ENCODE data around the gene ANKRD34B.
A peak's percentile ranks its signal among the peaks of the same experiment; 100 is the strongest.

ANKRD34B gene

DNA sequence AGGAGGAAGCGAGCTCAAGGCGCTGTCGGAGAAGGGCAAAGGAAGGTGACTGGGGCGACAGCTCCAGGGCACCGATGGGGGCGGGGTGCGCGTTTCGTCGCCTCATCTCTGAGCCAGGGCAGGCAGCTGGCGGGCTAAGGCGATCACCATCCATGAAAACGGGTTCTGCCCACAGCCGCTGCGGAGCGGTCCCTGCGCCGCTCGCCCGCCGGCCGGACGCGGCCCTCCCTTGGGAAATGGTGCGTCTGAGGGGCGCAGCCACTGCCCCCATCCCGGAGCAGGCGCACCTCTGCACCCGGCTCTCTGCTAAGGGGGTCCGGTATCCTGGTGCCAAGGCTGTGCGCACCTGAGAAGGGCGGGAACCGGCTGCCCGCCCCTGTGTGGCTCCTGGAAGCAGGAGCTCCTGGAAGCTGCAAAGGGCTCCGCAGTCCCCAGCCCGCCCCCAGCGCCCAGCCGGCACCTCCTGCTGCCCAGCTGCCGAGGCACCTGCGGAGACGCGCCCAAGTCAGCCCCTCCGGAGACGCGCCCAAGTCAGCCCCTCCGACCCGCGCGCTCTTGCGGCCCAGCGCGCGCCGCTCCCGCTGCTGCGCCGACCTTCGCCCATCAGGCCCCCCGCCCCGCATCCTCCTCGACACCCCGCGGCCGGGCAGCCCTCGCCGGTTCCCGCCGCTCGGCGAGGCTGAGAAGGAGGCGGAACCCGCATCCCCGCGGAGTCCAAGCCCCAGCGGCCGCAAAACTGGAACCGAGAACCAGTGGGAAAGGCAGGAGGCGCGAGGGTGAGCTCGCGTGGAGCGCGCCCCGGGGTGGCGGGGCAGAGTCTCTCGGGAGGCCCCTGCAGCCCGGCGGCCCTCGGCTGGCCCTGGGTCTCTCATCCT is 757 bp downstream of the ANKRD34B start:
- DNase-seq, result no peak

DNA sequence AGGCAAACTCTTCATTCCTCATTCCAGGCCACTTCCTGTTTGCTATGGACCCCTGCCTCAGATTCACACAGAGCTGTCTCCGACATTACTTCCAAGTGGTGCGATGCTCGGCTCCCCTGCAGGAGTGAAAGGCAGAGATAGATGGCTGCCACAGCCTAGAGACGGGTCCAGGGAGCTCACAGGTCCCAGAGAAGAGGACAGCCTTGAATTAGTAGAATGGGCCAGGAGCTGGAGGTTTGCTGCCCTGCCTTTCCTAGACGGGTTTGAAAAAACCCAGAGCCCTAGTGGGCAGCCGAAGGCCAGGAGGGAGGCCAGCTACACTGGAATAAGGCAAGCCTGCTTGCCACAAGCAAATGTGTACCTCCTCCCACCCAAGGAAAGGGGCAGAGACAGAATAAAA is 1.8 kb downstream of the ANKRD34B start:
- DNase-seq, result no peak

DNA sequence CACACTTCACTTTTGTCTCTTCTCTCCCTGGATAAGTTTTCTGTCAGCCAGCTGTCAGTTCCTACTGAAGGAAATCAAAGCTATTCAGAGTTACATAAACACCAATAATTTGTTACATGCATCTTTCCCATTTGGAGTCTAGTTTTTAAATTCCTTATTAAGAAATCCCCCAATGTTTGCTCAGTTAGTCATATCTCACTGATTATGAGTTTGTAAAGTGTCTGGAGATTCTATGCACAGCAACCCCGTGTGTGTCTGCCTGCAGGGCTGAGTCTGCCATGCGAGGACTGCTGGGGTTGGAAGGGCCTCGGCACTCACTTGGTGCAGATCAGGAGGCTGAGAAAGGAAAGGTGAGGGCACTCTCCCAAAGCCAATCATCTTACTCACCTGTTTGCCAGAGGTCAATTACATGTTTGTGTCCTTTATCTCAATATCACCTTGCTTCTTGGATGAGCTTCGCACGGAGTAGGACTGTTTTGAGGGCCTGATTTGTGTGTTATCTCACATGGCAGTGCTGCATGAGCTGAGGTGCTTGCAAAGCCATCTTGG is 3.3 kb downstream of the ANKRD34B start:
- DNase-seq, result no peak

DNA sequence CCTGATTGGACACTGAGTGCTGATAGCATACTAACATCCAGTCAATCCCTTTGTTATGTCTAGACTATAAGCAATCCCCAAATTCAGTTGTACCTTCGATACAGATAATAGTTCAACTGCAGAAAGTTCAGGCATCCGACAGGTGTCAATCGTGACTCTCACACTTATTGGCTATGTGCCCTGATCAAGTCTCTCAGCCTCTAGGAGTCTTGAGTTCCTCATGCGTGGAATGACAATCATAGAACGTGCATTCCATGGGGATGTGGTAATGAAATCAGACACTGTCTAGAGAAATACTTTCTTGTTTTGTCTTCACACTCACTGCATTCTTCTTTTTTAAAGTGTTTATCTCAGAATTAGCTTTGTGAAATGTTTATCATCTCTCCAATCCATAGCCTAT is 4.8 kb downstream of the ANKRD34B start:
- peak; percentile 45 for DNase-seq

DNA sequence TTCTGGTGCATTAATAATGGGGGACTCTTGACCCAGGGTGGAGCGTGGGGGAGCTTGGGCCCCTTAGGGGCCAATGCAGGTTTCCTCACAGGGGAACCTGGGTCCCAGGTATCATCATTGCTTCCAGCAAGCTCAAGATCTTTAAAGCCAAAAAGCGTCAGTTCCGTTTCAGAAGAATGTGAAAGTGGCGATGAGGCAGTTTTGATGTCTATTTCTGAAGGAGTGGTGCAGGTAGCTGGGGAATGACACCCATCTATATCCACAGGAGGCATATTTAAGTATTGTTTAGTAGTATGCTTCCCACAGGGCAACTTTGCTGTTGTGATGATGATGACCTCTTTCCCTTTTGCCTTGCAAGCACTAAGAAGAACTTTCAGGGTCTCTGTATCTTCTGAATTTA is 10.8 kb downstream of the ANKRD34B start:
- DNase-seq, result no peak

DNA sequence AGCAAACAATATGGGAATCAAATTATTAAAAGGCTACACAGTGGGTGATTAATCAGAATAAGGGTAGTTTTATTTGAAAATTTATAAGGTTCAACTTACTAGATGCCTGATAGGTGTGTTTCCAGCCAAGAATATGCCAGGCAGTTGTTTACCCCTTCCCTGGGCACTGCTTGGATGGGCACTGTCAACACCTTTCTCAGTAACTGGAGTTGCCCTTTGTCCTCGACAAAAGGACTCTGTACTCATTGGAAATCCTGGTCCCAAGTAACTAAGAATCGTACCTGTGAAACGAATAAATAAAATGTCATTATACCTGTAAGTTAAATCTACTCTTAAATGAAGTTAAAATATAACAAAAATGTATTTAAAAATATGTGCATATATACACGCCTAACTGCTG is 15.0 kb downstream of the ANKRD34B start:
- DNase-seq, result no peak

DNA sequence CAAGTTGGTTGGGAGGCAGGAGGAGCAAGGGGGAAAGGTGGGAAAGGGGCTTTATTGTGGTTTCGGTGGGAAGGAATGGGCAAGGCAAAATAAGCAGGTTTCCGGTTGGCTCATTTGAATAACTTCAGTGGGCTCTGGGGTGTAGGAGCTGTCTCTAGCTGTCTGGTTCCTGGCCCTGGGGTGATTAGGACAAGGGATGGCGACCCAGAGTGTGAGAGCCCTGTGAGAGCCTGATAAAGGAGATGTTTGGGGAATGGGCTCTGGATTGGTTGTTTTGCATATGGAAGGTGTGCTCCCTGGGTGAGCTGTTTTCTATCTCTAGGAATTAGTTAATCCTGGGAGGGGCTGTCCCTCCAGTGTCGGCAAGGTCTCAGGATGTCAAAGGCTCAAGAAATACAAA is 15.4 kb downstream of the ANKRD34B start:
- no peak for DNase-seq

DNA sequence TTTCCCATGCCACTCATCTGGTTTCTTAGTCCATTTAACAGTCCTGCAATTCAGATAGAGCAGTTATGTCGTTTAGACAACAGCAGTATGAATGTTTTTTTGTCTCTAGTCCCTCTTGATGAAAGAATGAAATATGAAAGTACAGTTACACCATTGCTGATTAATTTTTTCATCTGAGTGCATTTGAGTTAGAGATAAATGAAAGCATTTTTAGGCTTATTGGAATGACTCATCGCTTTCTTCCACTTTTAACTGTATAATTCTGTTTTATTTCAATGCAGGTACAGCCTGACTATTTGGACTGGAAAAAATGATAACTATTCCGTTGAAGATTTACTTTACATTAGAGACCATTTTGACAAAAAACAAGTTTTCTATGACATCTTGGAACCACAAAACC is 28.7 kb downstream of the ANKRD34B start:
- DNase-seq, result no peak

DNA sequence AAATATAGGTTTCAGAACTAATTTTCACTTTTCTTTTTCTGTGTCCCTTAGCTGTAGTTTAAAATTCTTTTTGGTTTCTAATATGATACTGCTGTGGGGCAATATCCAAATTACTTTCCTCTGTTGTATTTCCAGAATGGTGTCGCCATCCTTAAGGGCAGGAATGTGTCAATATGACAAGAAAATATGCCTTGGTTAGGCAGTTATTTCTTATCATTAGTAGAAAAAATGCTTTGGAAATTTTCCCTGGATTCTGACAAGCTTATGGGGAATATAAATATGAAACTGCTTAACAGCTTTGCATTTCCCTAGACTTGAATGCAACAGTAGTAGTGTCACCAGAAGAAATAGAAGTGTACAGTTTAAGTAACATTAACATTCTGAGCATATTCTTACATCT is 29.4 kb downstream of the ANKRD34B start:
- DNase-seq, result no peak

DNA sequence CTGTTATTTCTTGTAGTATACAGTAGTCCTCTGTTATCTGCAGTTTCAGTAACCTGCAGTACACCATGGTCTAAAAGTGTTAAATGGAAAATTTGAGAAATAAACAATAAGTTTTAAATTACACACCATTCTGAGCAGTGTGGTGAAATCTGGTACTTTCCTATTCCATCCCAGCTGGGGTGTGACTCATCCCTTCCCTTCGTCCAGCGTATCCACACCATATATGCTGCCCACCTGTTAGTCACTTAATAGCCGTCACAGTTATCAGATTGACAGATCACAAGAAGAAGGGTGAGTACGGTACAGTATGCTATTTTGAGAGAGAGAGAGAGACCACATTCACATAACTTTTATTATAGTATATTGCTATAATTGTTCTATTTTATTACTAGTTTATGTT is 53.3 kb downstream of the ANKRD34B start:
- peak; percentile 64 for DNase-seq

DNA sequence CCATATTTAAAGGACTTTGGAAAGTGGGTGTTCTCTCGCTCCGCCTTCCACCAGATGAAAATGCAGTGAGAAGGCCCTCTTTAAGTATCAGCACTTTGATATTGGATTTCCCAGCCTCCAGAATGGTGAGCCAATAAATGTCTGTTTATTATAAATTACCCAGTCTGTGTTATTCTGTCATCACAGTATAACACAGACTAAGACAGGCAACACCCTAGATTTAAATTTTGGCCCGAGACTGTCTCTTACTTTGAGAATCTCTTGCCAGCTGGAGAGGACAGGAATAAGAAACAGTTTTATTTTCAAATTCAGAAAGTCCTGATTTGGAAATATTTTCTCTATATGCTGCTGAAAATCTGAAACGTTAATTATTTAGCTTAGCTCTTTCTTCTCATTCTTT is 60.7 kb downstream of the ANKRD34B start:
- DNase-seq, result no peak

DNA sequence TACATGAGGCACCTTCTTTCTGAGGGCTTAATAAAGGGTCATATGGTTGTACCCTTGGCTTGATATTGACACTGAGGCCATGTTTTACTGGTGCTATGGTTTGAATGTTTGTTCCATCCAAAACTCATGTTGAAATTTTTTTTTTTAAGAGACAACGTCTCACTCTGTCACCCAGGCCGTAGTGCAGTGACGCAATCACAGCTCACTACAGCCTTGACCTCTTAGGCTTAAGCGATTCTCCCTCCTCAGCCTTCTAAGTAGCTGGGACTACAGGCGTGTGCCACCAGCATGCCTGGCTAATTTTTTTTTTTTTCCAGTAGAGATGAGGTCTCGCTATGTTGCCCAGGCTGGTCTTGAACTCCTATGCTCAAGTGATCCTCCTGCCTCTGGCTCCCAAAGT is 61.2 kb downstream of the ANKRD34B start:
- DNase-seq, result no peak

DNA sequence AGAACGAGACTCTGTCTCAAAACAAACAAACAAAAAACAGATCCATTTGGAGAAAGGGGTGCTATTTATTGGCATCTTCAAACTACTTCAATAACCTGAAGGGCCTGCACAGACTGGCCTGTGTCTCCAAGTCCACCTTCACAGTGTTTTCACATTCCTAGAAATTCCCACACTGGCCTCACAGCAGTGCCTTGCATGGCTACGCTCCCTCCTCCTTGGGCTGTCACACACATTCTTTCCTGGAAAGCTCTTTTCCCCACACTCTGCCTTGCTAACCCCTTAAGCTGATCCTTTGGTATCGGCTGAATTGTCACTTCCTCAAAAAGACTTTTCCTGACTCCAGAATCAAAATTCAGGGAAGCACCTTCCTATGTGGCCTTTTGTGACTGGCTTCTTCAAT is 62.4 kb downstream of the ANKRD34B start:
- no peak for DNase-seq
